B cell (primary cell): Measurements from ENCODE around the gene CCDC8.
"Not testable (repeated sequence)": the region's sequence is repeated elsewhere in the genome, so short reads cannot be mapped to it uniquely, and the experiment has no call there.

Experiments used
- EZH2 ChIP-seq: IDR thresholded peaks from 2 replicates; pipeline ENCODE4 v1.6.1; 2012; ENCODE audit warnings: borderline replicate concordance, low read depth, mild to moderate bottlenecking, moderate library complexity, low read length; ENCODE audit not compliant: insufficient read depth, poor library complexity, severe bottlenecking
- TF ChIP-seq, protein P1 (sequence below): fragments of 200-600 bp; IDR thresholded peaks from one replicate; pipeline ENCODE4 v1.8.0; 2022; ENCODE audit warnings: antibody characterized with exemption, mild to moderate bottlenecking

DNA sequence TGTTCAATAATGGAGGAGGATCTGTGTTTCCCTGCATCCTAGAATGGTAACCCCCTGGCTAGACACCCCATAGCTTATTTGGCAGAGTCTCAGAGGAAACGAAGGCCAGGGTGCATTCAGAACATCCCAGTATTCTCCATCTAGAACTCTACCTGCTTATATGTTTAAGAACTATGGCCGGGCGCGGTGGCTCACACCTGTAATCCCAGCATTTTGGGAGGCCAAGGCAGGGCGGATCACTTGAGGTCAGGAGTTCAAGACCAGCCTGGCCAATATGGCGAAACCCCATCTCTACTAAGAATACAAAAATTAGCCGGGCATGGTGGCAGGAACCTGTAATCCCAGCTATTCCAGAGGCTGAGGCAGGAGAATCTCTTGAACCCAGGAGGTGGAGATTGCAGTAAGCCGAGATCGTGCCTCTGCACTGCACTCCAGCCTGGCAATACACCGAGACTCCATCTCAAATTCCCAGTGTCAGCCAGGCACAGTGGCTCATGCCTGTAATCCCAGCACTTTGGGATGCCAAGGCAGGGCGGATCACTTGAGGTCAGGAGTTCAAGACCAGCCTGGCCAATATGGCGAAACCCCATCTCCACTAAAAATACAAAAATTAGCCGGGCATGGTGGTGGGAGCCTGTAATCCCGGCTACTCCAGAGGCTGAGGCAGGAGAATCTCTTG lies 15.4 kb downstream of the CCDC8 start:
- TF ChIP-seq, protein P1, sequence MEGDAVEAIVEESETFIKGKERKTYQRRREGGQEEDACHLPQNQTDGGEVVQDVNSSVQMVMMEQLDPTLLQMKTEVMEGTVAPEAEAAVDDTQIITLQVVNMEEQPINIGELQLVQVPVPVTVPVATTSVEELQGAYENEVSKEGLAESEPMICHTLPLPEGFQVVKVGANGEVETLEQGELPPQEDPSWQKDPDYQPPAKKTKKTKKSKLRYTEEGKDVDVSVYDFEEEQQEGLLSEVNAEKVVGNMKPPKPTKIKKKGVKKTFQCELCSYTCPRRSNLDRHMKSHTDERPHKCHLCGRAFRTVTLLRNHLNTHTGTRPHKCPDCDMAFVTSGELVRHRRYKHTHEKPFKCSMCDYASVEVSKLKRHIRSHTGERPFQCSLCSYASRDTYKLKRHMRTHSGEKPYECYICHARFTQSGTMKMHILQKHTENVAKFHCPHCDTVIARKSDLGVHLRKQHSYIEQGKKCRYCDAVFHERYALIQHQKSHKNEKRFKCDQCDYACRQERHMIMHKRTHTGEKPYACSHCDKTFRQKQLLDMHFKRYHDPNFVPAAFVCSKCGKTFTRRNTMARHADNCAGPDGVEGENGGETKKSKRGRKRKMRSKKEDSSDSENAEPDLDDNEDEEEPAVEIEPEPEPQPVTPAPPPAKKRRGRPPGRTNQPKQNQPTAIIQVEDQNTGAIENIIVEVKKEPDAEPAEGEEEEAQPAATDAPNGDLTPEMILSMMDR: not testable (repeated sequence)
- not testable (repeated sequence) for TF ChIP-seq EZH2
